Nephron (organoid): ENCODE data around the gene JARID2.
A peak's percentile ranks its signal among the peaks of the same experiment; 100 is the strongest.

ENCODE experiments used
- H3K27ac Mint-ChIP-seq, 3 experiments: 2 replicates each; pipeline ENCODE4 v1.8.0; 2020; ENCODE audit warnings: mixed read lengths in 3 of 3, mild to moderate bottlenecking in 2 of 3, moderate library complexity in 1 of 3
- H3K27me3 Mint-ChIP-seq: 2 replicates; pipeline ENCODE4 v1.8.0; 2021; ENCODE audit warnings: low read depth, mild to moderate bottlenecking, moderate library complexity, mixed read lengths
- H3K36me3 Mint-ChIP-seq: 2 replicates; pipeline ENCODE4 v1.8.0; 2020; ENCODE audit warnings: low read depth, mixed read lengths
- H3K4me1 Mint-ChIP-seq: 2 replicates; pipeline ENCODE4 v1.8.0; 2020; ENCODE audit warnings: mixed read lengths
- H3K4me3 Mint-ChIP-seq, 3 experiments: 2 replicates each; pipeline ENCODE4 v1.8.0; 2020; ENCODE audit warnings: mild to moderate bottlenecking in 3 of 3, mixed read lengths in 3 of 3, moderate library complexity in 2 of 3
- H3K9me3 Mint-ChIP-seq: 2 replicates; pipeline ENCODE4 v1.8.0; 2020; ENCODE audit warnings: mixed read lengths
- CTCF ChIP-seq, 3 experiments: fragments of 200-600 bp; sonication (generic); IDR thresholded peaks; one replicate each; pipeline ENCODE4 v1.5.0; 2021; ENCODE audit warnings: antibody characterized with exemption in 3 of 3; ENCODE audit not compliant: unreplicated experiment in 3 of 3

JARID2 gene

DNA sequence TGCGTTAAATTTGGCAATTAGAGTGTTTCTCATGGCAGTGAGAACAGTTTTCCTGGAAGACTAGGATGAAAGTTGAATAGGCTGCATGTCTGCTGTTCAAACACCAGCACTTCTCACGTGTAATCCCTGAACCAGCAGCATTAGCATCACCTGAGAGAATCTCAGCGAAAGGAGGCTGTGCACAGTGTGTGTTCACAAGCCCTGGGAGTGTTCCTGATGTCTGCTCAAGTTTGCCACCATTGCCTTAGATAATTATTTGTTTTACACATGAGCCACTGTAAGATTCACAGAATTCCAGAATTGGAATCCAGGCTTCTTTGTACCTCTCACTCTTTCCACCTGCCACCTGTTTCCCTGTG lies 117.3 kb downstream of the JARID2 start:
- Mint-ChIP-seq H3K27ac (no peak overlapping the region), H3K27me3 (no peaks in the 10 kb centered on the region), H3K4me1 (peaks cover 26% of the 10 kb centered on the region), H3K4me3 (no peak overlapping the region), H3K36me3 (no peaks in the 10 kb centered on the region), H3K9me3 (no peaks in the 10 kb centered on the region)
- TF ChIP-seq CTCF (IDR thresholded peaks at IDR 0.05; ENCODE audit: unreplicated experiment in 3 of 3) = no peak

- peaks cover 27% of the 10 kb centered on the region for H3K4me1 Mint-ChIP-seq
- no peaks in the 10 kb centered on the region for H3K27me3 Mint-ChIP-seq
- H3K9me3 Mint-ChIP-seq = no peaks in the 10 kb centered on the region
- no peak overlapping the region for H3K4me3 Mint-ChIP-seq
- H3K36me3 Mint-ChIP-seq = peaks cover 4% of the 10 kb centered on the region
- no peak for TF ChIP-seq CTCF (IDR thresholded peaks at IDR 0.05; ENCODE audit: unreplicated experiment in 3 of 3)
- peak overlapping the region in 1 of 3 experiments; percentile 75 for H3K27ac Mint-ChIP-seq
These were observed 117.9 kb downstream of the JARID2 start for GRCh38 chr6:15363523-15364400.

GRCh38 chr6:15364401-15365037 lies 118.7 kb downstream of the JARID2 start:
- no peaks in the 10 kb centered on the region for H3K27me3 Mint-ChIP-seq
- H3K4me3 Mint-ChIP-seq = no peak overlapping the region
- H3K27ac Mint-ChIP-seq = peak overlapping the region in 2 of 3 experiments; percentile 3 to 75
- H3K4me1 Mint-ChIP-seq = peaks cover 23% of the 10 kb centered on the region
- TF ChIP-seq CTCF (IDR thresholded peaks at IDR 0.05; ENCODE audit: unreplicated experiment in 3 of 3) = no peak
- peaks cover 4% of the 10 kb centered on the region for H3K36me3 Mint-ChIP-seq
- H3K9me3 Mint-ChIP-seq = no peaks in the 10 kb centered on the region

GRCh38 chr6:15365273-15365687 lies 119.4 kb downstream of the JARID2 start:
- Mint-ChIP-seq H3K9me3 (no peaks in the 10 kb centered on the region), H3K27ac (peak overlapping the region; percentile 33 to 67 (median 61)), H3K36me3 (peaks cover 4% of the 10 kb centered on the region), H3K27me3 (peaks cover 4% of the 10 kb centered on the region), H3K4me3 (peak overlapping the region; percentile 9 to 53 (median 13)), H3K4me1 (peaks cover 26% of the 10 kb centered on the region)
- no peak for TF ChIP-seq CTCF (IDR thresholded peaks at IDR 0.05; ENCODE audit: unreplicated experiment in 3 of 3)

GRCh38 chr6:15366003-15366535 lies 120.2 kb downstream of the JARID2 start:
- Mint-ChIP-seq H3K9me3 (no peaks in the 10 kb centered on the region), H3K27ac (peak overlapping the region in 2 of 3 experiments; percentile 7 to 61), H3K36me3 (peaks cover 4% of the 10 kb centered on the region), H3K27me3 (peaks cover 4% of the 10 kb centered on the region), H3K4me3 (peak overlapping the region in 2 of 3 experiments; percentile 23 to 45), H3K4me1 (peaks cover 31% of the 10 kb centered on the region)
- TF ChIP-seq CTCF (IDR thresholded peaks at IDR 0.05; ENCODE audit: unreplicated experiment in 3 of 3) = no peak
